ENCODE data around the gene GFPT2.

Gene GFPT2

GRCh38 chr5:180390441-180391190, 37.5 kb upstream of the GFPT2 start (continued):
- no peak for TF ChIP-seq ZNF561 (tag by site-specific recombination; IDR thresholded peaks at IDR 0.05; ENCODE audit: borderline replicate concordance)
- no peak for TF ChIP-seq ZNF624 (tag by site-specific recombination; IDR thresholded peaks at IDR 0.05)

DNA sequence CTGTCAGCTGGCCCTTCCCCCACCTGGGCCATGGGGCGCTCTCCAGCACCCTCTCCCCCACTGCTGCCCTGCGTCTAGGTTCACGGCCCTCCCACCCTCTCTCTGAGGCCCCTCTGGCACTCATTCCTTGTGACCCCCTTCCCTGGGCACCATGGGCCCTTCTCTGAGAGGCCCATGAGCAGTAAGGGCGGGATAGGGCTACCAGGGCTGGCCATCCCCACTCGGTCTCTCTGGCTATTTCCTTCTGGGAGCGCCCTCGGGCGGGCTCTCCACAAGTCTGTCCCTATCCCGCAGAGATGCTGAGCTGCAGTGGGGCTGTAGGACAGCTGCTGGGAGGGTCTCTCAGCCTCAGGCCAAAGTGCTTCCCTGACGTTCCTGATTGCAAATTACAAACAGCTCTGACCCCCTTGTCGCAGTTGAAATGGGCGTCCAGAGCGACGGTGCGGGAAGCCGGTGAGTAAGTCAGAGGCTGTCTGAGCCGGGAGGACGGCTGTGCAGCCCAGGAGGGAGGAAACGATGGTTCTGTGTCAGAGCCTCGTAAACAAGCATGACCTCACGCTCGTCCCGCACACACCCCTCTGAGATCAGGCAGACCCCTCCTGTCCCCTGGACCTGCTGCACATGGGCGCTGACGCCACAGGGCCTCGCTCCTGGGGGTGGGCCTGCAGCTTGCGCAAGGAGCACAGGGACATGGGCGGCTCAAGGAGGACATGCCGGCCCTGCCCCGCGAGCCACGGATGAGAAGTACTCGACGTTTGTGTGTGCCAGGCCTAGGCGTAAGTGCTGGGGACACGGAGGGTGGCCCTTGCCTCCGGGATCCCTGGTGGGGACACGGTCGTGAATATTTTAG, 36.3 kb upstream of the GFPT2 start:
- no peak overlapping the region for H3K27ac ChIP-seq (ENCODE audit: extremely low read depth, low read depth, low read length)
- ChIA-PET CTCF (no interaction called here), POLR2A (no interaction called here)
- no peaks in the 10 kb centered on the region for H3K9me3 ChIP-seq (ENCODE audit: control insufficient read depth, insufficient read depth, low read depth, low read length)
- H3K36me3 ChIP-seq (ENCODE audit: control insufficient read depth in 2 of 2, insufficient read depth in 1 of 2, low read length in 2 of 2): no peaks in the 10 kb centered on the region
- TF ChIP-seq, protein P1, sequence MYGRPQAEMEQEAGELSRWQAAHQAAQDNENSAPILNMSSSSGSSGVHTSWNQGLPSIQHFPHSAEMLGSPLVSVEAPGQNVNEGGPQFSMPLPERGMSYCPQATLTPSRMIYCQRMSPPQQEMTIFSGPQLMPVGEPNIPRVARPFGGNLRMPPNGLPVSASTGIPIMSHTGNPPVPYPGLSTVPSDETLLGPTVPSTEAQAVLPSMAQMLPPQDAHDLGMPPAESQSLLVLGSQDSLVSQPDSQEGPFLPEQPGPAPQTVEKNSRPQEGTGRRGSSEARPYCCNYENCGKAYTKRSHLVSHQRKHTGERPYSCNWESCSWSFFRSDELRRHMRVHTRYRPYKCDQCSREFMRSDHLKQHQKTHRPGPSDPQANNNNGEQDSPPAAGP (tag by site-specific recombination; IDR thresholded peaks at IDR 0.05): peak; percentile 38; the same call in 1 of the 2 replicates
- TF ChIP-seq ZIC2 (tag by site-specific recombination; IDR thresholded peaks at IDR 0.05): peak; percentile 54
- TF ChIP-seq ZNF19 (tag by site-specific recombination; IDR thresholded peaks at IDR 0.05; ENCODE audit: low read depth): no peak
- no peak overlapping the region for H3K4me3 ChIP-seq (ENCODE audit: low read depth, low read length)
- H3K4me1 ChIP-seq (ENCODE audit: control insufficient read depth, insufficient read depth, low read length): no peaks in the 10 kb centered on the region

- H3K36me3 ChIP-seq (ENCODE audit: control insufficient read depth in 2 of 2, insufficient read depth in 1 of 2, low read length in 2 of 2): no peaks in the 10 kb centered on the region
- no peaks in the 10 kb centered on the region for H3K4me1 ChIP-seq (ENCODE audit: control insufficient read depth, insufficient read depth, low read length)
- no peak overlapping the region for H3K27ac ChIP-seq (ENCODE audit: extremely low read depth, low read depth, low read length)
- H3K9me3 ChIP-seq (ENCODE audit: control insufficient read depth, insufficient read depth, low read depth, low read length): no peaks in the 10 kb centered on the region
- TF ChIP-seq, protein P2, sequence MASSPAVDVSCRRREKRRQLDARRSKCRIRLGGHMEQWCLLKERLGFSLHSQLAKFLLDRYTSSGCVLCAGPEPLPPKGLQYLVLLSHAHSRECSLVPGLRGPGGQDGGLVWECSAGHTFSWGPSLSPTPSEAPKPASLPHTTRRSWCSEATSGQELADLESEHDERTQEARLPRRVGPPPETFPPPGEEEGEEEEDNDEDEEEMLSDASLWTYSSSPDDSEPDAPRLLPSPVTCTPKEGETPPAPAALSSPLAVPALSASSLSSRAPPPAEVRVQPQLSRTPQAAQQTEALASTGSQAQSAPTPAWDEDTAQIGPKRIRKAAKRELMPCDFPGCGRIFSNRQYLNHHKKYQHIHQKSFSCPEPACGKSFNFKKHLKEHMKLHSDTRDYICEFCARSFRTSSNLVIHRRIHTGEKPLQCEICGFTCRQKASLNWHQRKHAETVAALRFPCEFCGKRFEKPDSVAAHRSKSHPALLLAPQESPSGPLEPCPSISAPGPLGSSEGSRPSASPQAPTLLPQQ (tag by site-specific recombination; IDR thresholded peaks at IDR 0.05): no peak
- TF ChIP-seq ZNF514 (tag by site-specific recombination; IDR thresholded peaks at IDR 0.05): no peak
- TF ChIP-seq ZNF423 (tag by site-specific recombination; IDR thresholded peaks at IDR 0.05): no peak
- TF ChIP-seq, protein P3, sequence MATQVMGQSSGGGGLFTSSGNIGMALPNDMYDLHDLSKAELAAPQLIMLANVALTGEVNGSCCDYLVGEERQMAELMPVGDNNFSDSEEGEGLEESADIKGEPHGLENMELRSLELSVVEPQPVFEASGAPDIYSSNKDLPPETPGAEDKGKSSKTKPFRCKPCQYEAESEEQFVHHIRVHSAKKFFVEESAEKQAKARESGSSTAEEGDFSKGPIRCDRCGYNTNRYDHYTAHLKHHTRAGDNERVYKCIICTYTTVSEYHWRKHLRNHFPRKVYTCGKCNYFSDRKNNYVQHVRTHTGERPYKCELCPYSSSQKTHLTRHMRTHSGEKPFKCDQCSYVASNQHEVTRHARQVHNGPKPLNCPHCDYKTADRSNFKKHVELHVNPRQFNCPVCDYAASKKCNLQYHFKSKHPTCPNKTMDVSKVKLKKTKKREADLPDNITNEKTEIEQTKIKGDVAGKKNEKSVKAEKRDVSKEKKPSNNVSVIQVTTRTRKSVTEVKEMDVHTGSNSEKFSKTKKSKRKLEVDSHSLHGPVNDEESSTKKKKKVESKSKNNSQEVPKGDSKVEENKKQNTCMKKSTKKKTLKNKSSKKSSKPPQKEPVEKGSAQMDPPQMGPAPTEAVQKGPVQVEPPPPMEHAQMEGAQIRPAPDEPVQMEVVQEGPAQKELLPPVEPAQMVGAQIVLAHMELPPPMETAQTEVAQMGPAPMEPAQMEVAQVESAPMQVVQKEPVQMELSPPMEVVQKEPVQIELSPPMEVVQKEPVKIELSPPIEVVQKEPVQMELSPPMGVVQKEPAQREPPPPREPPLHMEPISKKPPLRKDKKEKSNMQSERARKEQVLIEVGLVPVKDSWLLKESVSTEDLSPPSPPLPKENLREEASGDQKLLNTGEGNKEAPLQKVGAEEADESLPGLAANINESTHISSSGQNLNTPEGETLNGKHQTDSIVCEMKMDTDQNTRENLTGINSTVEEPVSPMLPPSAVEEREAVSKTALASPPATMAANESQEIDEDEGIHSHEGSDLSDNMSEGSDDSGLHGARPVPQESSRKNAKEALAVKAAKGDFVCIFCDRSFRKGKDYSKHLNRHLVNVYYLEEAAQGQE (tag by site-specific recombination; IDR thresholded peaks at IDR 0.05): no peak
- TF ChIP-seq ZNF133 (tag by site-specific recombination; IDR thresholded peaks at IDR 0.05): no peak
- TF ChIP-seq BCL11A (tag by site-specific recombination; IDR thresholded peaks at IDR 0.05; ENCODE audit: low read depth): no peak
- TF ChIP-seq ZNF555 (tag by site-specific recombination; conservative IDR thresholded peaks at IDR 0.05): no peak
- POLR2A ChIA-PET: no interaction called here
- CTCF ChIA-PET: interaction anchor here (0.6 to 0.7 kb wide), 2 partner anchors 9 to 255 kb away, joined by 4 to 7 read pairs; no protein-coding TSS in a partner anchor
- no peak overlapping the region for H3K4me3 ChIP-seq (ENCODE audit: low read depth, low read length)
These were observed 34.7 kb upstream of the GFPT2 start for GRCh38 chr5:180387798-180388197.

Measured in HEK293 (cell line).